Hypothalamus (tissue), 51 donors: ENCODE measurements around the gene IRF2.

Source experiments
- DNase-seq, 51 donors: peaks; one replicate each; lab custom pipeline; 2025; lab: John Stamatoyannopoulos, UW

Gene IRF2

DNA sequence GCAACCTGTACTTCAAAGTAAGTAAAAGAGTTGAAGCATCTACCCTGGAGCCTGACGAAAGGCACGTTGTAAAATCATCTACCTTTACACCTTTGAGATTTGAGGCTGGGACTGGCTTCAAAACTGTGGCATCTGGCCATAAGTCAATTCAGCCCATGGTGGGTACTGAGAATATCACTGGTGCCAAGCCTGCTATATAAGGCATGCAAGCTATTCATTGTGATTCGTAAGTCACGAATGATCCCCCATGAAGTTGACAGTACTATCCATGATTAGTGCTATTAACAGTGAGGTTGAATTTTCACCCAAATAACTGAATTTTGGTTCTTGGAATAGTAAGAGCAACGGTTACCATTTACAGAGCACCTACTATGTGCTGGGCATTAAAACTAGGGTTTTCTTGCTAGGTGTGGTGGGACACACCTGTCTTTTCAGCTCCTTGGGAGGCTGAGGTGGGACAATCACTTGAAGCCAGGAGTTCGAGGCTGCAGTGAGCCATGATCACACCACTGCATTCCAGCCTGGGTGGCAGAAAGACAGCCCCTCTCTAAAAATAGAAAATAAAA, 39.8 kb downstream of the IRF2 start:
- DNase-seq: no peak

- no peak for DNase-seq
Measured at GRCh38 chr4:184434021-184434420, 40.3 kb downstream of the IRF2 start.

DNA sequence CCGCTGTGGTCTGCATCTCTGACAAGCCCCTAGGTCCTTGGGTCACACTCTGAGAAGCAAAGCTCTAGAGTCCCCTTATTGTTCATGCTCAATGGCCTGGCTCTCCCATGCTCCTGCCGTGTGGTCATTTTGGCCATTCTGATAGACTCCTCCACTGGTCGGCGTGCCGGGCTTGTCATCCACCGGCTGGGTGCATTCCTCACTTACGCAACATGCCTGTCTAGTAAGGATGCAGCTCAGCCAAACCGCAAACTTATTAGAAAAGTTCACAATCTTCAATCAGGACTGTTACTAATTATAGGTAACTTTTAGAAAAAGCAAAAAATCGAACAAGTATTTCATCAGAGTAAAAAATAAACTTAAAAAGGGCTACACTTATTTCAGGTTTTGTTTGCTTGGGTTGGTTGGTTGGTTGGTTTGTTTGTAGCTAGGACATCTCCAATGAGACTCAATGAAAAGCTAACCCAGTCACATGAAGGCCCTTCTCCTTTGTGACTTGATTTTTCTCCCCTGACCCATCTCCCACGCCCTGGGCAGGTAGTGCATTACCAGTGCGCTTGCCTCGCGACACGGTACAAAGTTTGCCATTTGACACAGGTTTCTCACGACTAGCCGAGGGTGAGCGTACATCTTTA, 41.0 kb downstream of the IRF2 start:
- DNase-seq: peak in 3 of 51 donors; percentile 10 to 14 (median 13)

- DNase-seq: peak in 14 of 51 donors; percentile 4 to 38 (median 16)
Measured at GRCh38 chr4:184432127-184432922, 42.0 kb downstream of the IRF2 start.

DNA sequence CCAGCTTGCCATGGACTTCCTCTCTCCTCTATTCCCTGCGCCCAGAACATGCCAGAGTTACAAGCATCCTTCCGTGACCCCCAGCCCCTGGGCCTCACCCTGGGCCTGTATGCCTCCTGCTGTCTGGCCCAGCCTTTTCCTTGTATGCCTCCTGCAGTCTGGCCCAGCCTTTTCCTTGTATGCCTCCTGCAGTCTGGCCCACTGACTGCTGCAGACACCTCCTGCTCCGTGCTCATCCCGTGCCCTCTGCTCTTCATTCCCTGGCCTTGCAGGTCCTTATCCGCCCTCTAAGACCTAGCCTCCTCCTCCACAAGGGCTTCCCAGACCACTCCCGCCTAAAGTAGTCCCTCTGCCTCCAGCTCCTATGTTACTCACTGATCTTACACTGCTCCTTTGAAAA, 44.2 kb downstream of the IRF2 start:
- DNase-seq: no peak

DNA sequence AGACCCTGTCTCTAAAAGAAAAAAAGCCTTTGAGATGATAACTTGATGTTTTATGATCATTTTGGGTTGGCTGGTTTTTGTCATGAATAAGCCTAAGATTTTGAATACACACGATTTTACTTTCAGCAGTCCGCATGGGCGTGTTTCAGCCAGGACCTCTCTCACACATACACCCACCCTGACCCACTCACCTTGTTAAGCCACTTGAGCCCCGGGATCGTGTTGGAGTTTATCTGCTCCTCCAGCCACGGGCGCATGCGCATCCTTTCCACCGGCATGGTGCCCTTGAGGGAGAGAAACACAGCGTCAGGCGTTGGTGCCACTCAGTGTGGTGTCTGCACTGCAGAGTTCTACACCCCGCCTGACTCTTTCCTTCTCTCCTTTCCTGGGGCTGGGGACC, 45.6 kb downstream of the IRF2 start:
- no peak for DNase-seq

DNA sequence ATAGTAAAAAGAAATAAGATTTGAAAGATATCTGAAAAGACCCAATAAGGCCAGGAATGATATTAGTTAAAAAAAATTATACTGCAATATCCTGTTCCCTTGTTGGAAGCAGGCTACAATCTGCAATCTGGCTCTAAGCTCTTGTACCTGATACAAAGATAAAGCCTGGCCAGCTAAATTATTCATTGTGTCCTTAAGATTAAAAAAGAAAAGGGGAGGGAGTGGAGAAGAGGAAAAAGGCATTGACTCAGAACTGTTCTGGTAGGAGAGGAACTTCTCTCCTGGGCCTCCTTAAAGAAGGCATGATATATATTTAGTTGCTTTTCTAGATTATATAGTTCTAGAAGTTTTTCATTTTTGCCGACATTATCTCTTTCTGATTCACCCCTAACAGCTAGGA, 46.7 kb downstream of the IRF2 start:
- DNase-seq: no peak

DNA sequence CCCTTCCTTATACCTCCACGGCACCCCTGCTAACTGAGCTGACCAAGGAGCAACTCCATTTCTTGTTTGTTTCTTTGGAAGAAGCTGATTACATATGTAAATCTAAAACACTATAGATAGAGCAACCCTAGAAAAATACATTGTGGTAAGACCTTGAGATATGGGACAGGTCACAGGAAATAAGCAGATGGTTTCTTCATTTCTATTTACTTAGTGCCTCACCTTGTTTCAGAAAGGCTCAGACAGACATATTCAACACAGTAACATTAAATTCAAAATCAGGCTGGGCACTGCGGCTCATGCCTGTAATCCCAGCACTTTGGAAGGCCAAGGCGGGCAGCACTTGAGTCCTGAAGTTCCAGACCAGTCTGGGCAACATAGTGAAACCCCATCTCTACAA, 47.3 kb downstream of the IRF2 start:
- DNase-seq: no peak

DNA sequence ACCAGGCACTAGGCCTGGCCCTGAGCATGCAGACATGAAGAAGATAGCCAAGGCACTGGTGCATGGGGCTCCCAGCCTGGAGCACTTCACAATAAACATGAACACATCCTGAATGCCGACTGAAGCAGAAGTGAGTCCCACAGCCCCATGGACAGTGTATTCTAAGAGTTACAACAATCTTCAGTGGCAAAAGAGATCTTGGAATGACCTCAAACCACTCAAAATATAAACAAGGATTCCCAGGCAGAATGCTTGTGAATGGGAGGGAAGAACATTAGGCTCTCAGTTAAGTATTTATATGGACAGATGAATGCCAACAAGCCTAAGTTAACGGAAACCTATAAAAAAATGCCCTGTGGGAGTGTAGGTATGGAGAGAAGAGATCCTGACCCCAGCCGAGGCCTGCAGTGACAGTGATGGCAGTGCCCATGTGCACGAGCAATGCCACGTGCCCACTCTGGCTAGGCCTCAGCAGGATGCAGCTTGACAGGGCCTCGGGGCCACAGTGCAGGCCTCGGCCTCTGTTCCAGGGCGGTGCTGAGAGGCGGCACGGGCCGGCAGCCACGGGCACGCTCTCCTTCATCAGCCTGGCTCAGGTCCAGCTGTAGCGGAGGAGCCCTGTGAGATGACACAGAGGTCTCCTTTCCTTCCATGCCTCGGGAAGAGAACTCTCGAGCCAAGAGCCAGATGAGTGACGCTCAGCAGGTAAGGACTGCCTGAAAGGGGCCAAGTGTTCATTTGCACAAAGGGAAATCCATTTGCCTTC, 49.2 kb downstream of the IRF2 start:
- peak in 5 of 51 donors; percentile 7 to 48 (median 22) for DNase-seq

DNA sequence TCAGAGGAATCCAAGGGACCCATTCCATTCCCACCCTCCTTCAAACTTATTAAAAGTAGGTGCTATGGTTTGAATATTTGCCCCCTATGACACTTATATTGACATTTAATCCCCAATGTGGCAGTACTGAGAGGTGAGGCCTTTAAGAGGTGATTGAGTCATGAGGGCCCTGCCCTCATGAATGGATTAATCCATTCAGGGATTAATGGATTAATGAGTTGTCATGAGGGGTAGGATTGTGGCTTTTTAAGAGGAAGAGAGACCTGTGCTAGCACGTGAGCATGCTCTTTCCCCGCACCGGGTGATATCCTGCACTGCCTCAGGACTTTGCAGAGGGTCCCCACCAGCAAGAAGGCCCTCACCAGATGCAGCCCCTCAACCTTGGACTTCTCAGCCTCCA, 50.1 kb downstream of the IRF2 start:
- no peak for DNase-seq

DNA sequence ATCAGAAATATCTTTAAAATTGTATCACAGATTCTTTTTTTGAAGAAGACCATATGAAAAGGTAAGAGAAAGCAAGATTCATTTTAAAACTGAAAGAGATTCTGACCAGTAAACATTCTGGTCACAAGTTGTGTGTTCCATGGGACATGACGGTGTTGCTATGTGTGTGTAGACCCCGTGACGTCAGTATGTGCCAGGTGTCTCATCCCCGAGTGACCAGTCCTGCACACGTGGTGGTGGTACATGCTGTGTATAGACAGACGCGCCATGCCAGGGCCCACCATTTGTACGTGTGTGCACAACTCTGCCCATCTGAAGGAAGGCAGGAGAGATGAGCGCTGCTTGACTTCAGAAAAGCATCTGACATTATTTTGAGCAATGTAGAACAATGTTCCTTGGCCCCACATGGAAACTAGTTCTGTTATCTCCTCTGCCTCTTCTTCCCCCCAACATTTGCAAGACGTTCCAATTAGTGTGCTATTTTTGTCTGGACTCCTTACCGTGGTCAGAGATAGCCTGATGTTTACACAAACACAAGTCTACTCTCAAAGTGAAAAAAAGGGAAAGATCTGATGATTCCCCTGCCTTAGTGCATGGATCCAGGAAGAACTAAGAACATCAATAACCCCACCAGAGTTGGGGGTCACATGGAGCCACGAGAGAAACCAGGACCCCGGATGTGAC, 51.2 kb downstream of the IRF2 start:
- DNase-seq: no peak

- no peak for DNase-seq
Measured at GRCh38 chr4:184422378-184422777, 52.0 kb downstream of the IRF2 start.

- no peak for DNase-seq
Measured at GRCh38 chr4:184421533-184422155, 52.7 kb downstream of the IRF2 start.

DNA sequence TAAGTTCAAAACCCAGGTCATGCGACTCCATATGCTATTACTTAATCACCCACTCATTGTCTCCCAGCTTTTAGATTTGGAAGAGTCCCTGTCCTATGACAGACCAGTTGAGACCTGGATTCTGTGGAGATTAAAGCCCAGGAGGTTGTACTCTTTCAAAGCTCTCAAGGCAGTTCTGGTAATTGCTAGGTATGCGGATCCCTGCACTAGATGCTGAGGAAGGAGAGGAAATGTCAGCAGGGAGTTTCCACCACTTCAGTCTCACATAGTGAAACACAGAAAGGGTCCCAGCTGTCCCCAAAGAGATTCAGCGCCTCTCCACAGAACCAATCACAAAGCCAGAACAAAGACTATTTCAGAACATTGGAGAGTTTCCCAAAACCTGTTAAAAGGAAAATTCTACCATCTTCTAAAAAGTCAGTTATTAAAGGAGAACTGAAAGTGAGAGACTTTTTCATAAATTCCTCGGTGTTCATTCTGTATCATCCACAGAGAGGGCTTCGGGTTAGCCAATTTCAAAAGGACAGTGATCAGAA, 53.4 kb downstream of the IRF2 start:
- no peak for DNase-seq

- no peak for DNase-seq
Measured at GRCh38 chr4:184420402-184420801, 53.9 kb downstream of the IRF2 start.

GRCh38 chr4:184419976-184420375, 54.4 kb downstream of the IRF2 start:
- no peak for DNase-seq

- DNase-seq: peak in 20 of 51 donors; percentile 14 to 52 (median 34)
Measured at GRCh38 chr4:184417802-184418511, 56.4 kb downstream of the IRF2 start.

DNA sequence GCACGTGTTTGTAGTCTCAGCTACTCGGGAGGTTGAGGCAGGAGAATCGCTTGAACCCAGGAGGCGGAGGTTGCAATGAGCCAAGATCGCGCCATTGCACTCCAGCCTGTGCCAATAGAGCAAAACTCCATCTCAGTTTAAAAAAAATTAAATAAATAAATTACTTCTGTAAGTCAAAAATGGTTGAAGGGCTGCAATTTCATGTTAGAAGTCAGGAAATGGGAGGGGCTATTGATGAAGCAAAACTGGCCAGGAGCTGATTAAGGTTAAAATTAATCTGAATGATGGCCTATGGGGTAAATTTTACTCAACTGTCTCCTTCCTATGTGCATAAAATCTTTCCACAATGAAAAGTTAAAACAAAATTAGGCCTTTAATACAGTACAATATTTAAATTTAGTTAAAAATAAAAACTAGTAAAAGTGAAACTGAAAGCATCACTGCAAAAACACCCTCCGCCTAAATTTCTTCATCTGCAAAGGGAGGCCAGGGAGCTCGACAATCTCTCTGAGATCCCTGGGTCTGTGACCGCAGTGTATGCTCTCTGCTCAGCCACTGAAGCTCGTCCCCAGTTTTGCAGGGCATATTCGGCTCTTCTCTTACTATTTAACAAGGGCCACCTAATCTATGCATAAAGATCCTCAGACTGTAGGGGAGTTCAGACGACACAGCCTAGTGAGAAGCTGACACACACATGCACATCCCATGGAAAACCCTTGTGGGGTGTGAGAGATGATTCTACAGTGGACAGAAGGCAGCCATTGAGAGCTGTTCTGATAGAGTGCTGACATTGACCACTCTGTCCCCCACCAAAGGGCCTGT, 57.2 kb downstream of the IRF2 start:
- no peak for DNase-seq
